Prostate gland (tissue), 2 donors: ENCODE data around the gene CD48. TPM values are rescaled to one million over a fixed set of nuclear protein-coding genes. Genes with fewer than 3 reads are reported as not detected.

Experiments used
- DNase-seq: peaks from one replicate; pipeline ENCODE4 v3.0.0-alpha.2; 2019; ENCODE audit warnings: low spot score
- H3K27ac ChIP-seq, 2 donors: fragments of 200-600 bp; sonication (generic); 2 replicates each; pipeline ENCODE4 v1.5.1; 2017 to 2019
- H3K27me3 ChIP-seq: fragments of 200-600 bp; sonication (generic); replicated peaks from 2 replicates; pipeline ENCODE4 v1.5.1; 2019; ENCODE audit not compliant: insufficient read depth
- H3K36me3 ChIP-seq, 2 donors: fragments of 200-600 bp; sonication (generic); 1 replicate in 1 of 2; 2 replicates in 1 of 2; pipeline versions ENCODE4 v1.5.1 to v1.8.1; 2017 to 2019
- H3K4me1 ChIP-seq: fragments of 200-600 bp; sonication (generic); replicated peaks from 2 replicates; pipeline ENCODE4 v1.5.1; 2019
- H3K4me3 ChIP-seq, 2 donors: fragments of 200-600 bp; sonication (generic); 2 replicates each; pipeline ENCODE4 v1.5.1; 2017 to 2019
- H3K9me3 ChIP-seq: fragments of 200-600 bp; sonication (generic); 2 replicates; pipeline ENCODE4 v1.5.1; 2017
- CTCF ChIP-seq, 4 experiments: fragments of 200-600 bp in 2 of 4; fragments of 450-650 bp in 2 of 4; sonication (generic) in 2 of 4; IDR thresholded peaks; 1 replicate in 3 of 4; 2 replicates in 1 of 4; pipeline ENCODE4 v1.5.1; 2016 to 2019; ENCODE audit warnings: antibody characterized with exemption in 4 of 4, mild to moderate bottlenecking in 2 of 4, moderate library complexity in 2 of 4
- POLR2A ChIP-seq: fragments of 450-650 bp; IDR thresholded peaks from one replicate; pipeline ENCODE4 v1.6.1; 2016; ENCODE audit warnings: antibody characterized with exemption, mild to moderate bottlenecking
- POLR2AphosphoS5 ChIP-seq: sonication (generic); formaldehyde crosslinking; IDR thresholded peaks from one replicate; pipeline ENCODE4 v1.6.1; 2017; ENCODE audit warnings: antibody characterized with exemption
- WGBS: methylation state at CpG from one replicate; pipeline ENCODE4 v1.1.5; 2018; 5-methylcytosine and 5-hydroxymethylcytosine counted together
- intact Hi-C: fragments of 100-400 bp; cut with DNase I; formaldehyde crosslinking; loops from one replicate; pipeline ENCODE4 v1.14.2; 2022
- total RNA-seq, 2 donors: library from RNA; depleted of rRNA; stranded (reverse); fragments of >200 nt; gene quantifications; one replicate each; pipeline ENCODE4 v1.1.0, GENCODE V29; 2016

The CD48 gene
- total RNA-seq, 2 donors from 2014 or later, result 3.0 to 4.7 TPM

DNA sequence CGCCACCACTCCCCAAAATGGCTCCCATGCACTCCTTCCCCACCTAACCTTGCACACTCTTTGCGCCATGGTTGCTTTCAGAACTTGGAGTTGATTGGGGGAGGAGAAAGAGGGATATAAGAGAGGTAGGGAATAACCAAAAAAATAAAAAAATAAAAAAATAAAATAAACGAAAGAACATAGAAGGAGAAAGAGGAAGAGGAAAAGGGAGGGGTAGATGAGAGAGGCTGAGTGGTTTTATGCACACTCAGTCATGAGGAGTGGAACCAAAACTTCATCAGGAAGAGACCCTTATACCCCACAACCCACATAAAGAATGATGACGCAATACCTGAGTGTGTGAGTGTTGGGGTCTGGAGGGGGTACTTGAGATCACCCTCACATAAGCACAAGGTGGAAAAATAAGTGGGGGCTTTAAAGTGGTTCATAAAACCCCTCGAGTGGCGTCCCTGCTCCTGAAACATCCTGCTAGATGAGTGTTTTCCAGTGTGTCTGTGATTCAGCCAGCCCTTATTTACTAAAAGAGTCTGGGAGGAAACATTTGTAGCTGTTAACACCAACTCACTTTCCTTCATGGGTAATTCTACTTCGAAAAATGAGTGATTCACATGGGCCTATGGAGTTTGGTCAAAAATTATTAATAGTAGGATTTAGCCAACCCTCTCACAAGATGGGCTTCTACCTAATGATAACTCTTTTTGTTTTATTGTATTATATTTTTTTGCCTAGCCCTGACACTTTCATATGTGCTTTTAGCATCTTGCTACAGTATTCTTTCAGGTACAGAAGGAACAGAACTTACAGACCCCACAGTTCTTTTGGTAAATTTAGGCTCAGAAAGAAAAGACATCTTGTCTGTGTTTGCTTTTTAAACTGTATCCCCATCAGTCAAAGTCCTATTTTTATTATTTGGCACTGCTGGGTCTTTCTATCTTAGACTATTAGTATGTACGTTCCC lies 70.0 kb downstream of the CD48 start:
- no peaks in the 10 kb centered on the region for H3K9me3 ChIP-seq
- 82% methylated on average over 8 of the region's 8 CpGs for WGBS
- H3K27ac ChIP-seq, result no peak overlapping the region
- no peaks in the 10 kb centered on the region for H3K4me1 ChIP-seq
- DNase-seq, result no peak
- H3K27me3 ChIP-seq, result no peaks in the 10 kb centered on the region
- intact Hi-C loops, result no loop called here
- H3K4me3 ChIP-seq, result no peak overlapping the region
- TF ChIP-seq POLR2AphosphoS5 (no peak), CTCF (IDR thresholded peaks at IDR 0.05) (no peak), POLR2A (no peak)
- no peaks in the 10 kb centered on the region for H3K36me3 ChIP-seq

GRCh38 chr1:160640359-160641123 lies 71.1 kb downstream of the CD48 start:
- no peak for DNase-seq
- no peaks in the 10 kb centered on the region for H3K4me1 ChIP-seq
- TF ChIP-seq CTCF (IDR thresholded peaks at IDR 0.05), result no peak
- no peak for TF ChIP-seq POLR2AphosphoS5
- TF ChIP-seq POLR2A, result no peak
- H3K4me3 ChIP-seq, result no peak overlapping the region
- intact Hi-C loops, result no loop called here
- H3K36me3 ChIP-seq, result no peaks in the 10 kb centered on the region
- no peaks in the 10 kb centered on the region for H3K27me3 ChIP-seq
- no peak overlapping the region for H3K27ac ChIP-seq
- 95% methylated on average over 2 of the region's 2 CpGs for WGBS
- H3K9me3 ChIP-seq, result no peaks in the 10 kb centered on the region

GRCh38 chr1:160639652-160640051 lies 72.0 kb downstream of the CD48 start:
- H3K4me1 ChIP-seq, result no peaks in the 10 kb centered on the region
- H3K27ac ChIP-seq, result no peak overlapping the region
- no peak for DNase-seq
- no peaks in the 10 kb centered on the region for H3K36me3 ChIP-seq
- WGBS, result 37% methylated on average over 3 of the region's 3 CpGs
- no peaks in the 10 kb centered on the region for H3K9me3 ChIP-seq
- TF ChIP-seq CTCF (IDR thresholded peaks at IDR 0.05), result no peak
- no peak overlapping the region for H3K4me3 ChIP-seq
- intact Hi-C loops, result no loop called here
- no peaks in the 10 kb centered on the region for H3K27me3 ChIP-seq

GRCh38 chr1:160638926-160639325 lies 72.7 kb downstream of the CD48 start:
- TF ChIP-seq CTCF (IDR thresholded peaks at IDR 0.05) (no peak), POLR2A (no peak), POLR2AphosphoS5 (no peak)
- 68% methylated on average over 6 of the region's 6 CpGs for WGBS
- Histone ChIP-seq H3K27ac (no peak overlapping the region), H3K36me3 (no peaks in the 10 kb centered on the region), H3K9me3 (no peaks in the 10 kb centered on the region), H3K4me1 (no peaks in the 10 kb centered on the region), H3K4me3 (no peak overlapping the region), H3K27me3 (no peaks in the 10 kb centered on the region)
- intact Hi-C loops, result no loop called here
- DNase-seq, result no peak
